ENCODE results near the gene KPTN.
A peak's percentile ranks its signal among the peaks of the same experiment; 100 is the strongest.

The KPTN gene

GRCh38 chr19:47483800-47484690 lies at the start of gene KPTN:
Gene KPTN, minus strand, starts transcription at chr19:47484219. Its CDS starts 59 bp downstream, at chr19:47484160.
- peak; percentile 93 for DNase-seq (ENCODE audit: low spot score)

- DNase-seq (ENCODE audit: low spot score), result no peak
These were observed 47.8 kb upstream of the KPTN start for GRCh38 chr19:47531640-47532387.

GRCh38 chr19:47529018-47529742 lies 45.2 kb upstream of the KPTN start:
- DNase-seq (ENCODE audit: low spot score), result no peak

GRCh38 chr19:47526798-47527197 lies 42.8 kb upstream of the KPTN start:
- no peak for DNase-seq (ENCODE audit: low spot score)

- no peak for DNase-seq (ENCODE audit: low spot score)
These were observed 39.5 kb upstream of the KPTN start for GRCh38 chr19:47523473-47523872.

- DNase-seq (ENCODE audit: low spot score), result no peak
These were observed 37.6 kb upstream of the KPTN start for GRCh38 chr19:47521473-47522180.

GRCh38 chr19:47520839-47521238 lies 36.8 kb upstream of the KPTN start:
- no peak for DNase-seq (ENCODE audit: low spot score)

GRCh38 chr19:47520343-47520806 lies 36.4 kb upstream of the KPTN start:
- DNase-seq (ENCODE audit: low spot score), result no peak

GRCh38 chr19:47518854-47519253 lies 34.8 kb upstream of the KPTN start:
- DNase-seq (ENCODE audit: low spot score), result no peak

- DNase-seq (ENCODE audit: low spot score), result no peak
These were observed 34.1 kb upstream of the KPTN start for GRCh38 chr19:47518139-47518538.

GRCh38 chr19:47514869-47515588 lies 31.0 kb upstream of the KPTN start, which contains the start of gene NAPA:
Gene NAPA, minus strand, starts transcription at chr19:47515063. Its CDS starts 123 bp downstream, at chr19:47514940.
- peak; percentile 100 for DNase-seq (ENCODE audit: low spot score)

GRCh38 chr19:47514151-47514868 lies 30.3 kb upstream of the KPTN start:
- DNase-seq (ENCODE audit: low spot score), result no peak

GRCh38 chr19:47512948-47513319 lies 28.9 kb upstream of the KPTN start:
- no peak for DNase-seq (ENCODE audit: low spot score)

- no peak for DNase-seq (ENCODE audit: low spot score)
These were observed 28.3 kb upstream of the KPTN start for GRCh38 chr19:47512183-47512947.

GRCh38 chr19:47511681-47512080 lies 27.7 kb upstream of the KPTN start:
- no peak for DNase-seq (ENCODE audit: low spot score)

GRCh38 chr19:47511128-47511517 lies 27.1 kb upstream of the KPTN start:
- DNase-seq (ENCODE audit: low spot score), result no peak

- no peak for DNase-seq (ENCODE audit: low spot score)
These were observed 26.6 kb upstream of the KPTN start for GRCh38 chr19:47510516-47511127.

- DNase-seq (ENCODE audit: low spot score), result no peak
These were observed 26.0 kb upstream of the KPTN start for GRCh38 chr19:47509973-47510372.
